OCI-LY7 (cell line): Measurements from ENCODE around the gene GPR55.

ENCODE experiments used
- CTCF ChIP-seq: fragments of 200-600 bp; sonication (generic); conservative IDR thresholded peaks from 2 replicates; pipeline ENCODE4 v1.5.1; 2014; ENCODE audit warnings: mild to moderate bottlenecking, antibody characterized with exemption, low read length, moderate library complexity, mixed read lengths
- EZH2phosphoT487 ChIP-seq: fragments of 200-600 bp; sonication (generic); IDR thresholded peaks from 2 replicates; pipeline ENCODE4 v1.6.1; 2018; ENCODE audit warnings: low read depth, borderline replicate concordance, mild to moderate bottlenecking, mixed run types, antibody characterized with exemption, low read length, moderate library complexity, mixed read lengths

- no peak for TF ChIP-seq CTCF
- no peak for TF ChIP-seq EZH2phosphoT487
Observed at GRCh38 chr2:230878599-230879188, 46.3 kb downstream of the GPR55 start.
